PC-9 (cell line): ENCODE results near the gene TSHZ2. TPM values are rescaled to one million over a fixed set of nuclear protein-coding genes. Genes with fewer than 3 reads are reported as not detected.

Source experiments
- BruUV-seq: library from RNA; stranded (reverse); fragments of 400-500 nt; replicated peaks from 2 replicates; lab custom pipeline; 2021; lab: Mats Ljungman, UMichigan
- CTCF ChIA-PET: fragments of 300-600 bp; sonication (Branson Sonifier 250); formaldehyde crosslinking; loops from one replicate; lab custom pipeline; 2022; ENCODE audit warnings: antibody characterized with exemption; lab: Charles Lee
- POLR2A ChIA-PET: fragments of 300-600 bp; sonication (Branson Sonifier 250); formaldehyde crosslinking; loops from one replicate; lab custom pipeline; 2022; ENCODE audit warnings: antibody characterized with exemption; ENCODE audit not compliant: unreplicated experiment; lab: Charles Lee
- DNase-seq, 2 experiments: peaks; one replicate each; pipeline versions ENCODE4 v3.0.0 to v3.0.0-alpha.2; 2015 to 2022; ENCODE audit warnings: mixed read lengths in 1 of 2
- H2AFZ ChIP-seq: fragments of 200-600 bp; sonication (generic); 2 replicates; pipeline ENCODE4 v1.8.1; 2017; ENCODE audit warnings: antibody characterized with exemption
- H3F3A ChIP-seq: fragments of 200-600 bp; sonication (generic); 2 replicates; pipeline ENCODE4 v1.8.1; 2017; ENCODE audit warnings: antibody characterized with exemption, mild to moderate bottlenecking, low read depth; ENCODE audit not compliant: insufficient read depth
- H3K27ac ChIP-seq: fragments of 200-600 bp; sonication (generic); 2 replicates; pipeline ENCODE4 v1.6.1; 2016; ENCODE audit warnings: mixed run types
- H3K27me3 ChIP-seq: fragments of 200-600 bp; sonication (generic); 2 replicates; pipeline ENCODE4 v1.6.1; 2016; ENCODE audit warnings: low read depth, mixed run types; ENCODE audit not compliant: insufficient read depth
- H3K36me3 ChIP-seq: fragments of 200-600 bp; sonication (generic); 2 replicates; pipeline ENCODE4 v1.6.1; 2016; ENCODE audit warnings: low read depth, mixed run types
- H3K4me1 ChIP-seq: fragments of 200-600 bp; sonication (generic); replicated peaks from 2 replicates; pipeline ENCODE4 v1.6.1; 2016; ENCODE audit warnings: mixed run types; ENCODE audit not compliant: insufficient read depth
- H3K4me2 ChIP-seq: fragments of 200-600 bp; sonication (generic); 2 replicates; pipeline ENCODE4 v1.6.1; 2017; ENCODE audit warnings: mixed run types
- H3K4me3 ChIP-seq: fragments of 200-600 bp; sonication (generic); 2 replicates; pipeline ENCODE4 v1.6.1; 2016; ENCODE audit warnings: mixed run types
- H3K79me2 ChIP-seq: fragments of 200-600 bp; sonication (generic); 2 replicates; pipeline ENCODE4 v1.6.1; 2017; ENCODE audit warnings: low read depth, mixed run types
- H3K9me2 ChIP-seq: fragments of 200-600 bp; sonication (generic); 2 replicates; pipeline ENCODE4 v1.8.1; 2017; ENCODE audit warnings: mild to moderate bottlenecking; ENCODE audit not compliant: insufficient read depth
- H3K9me3 ChIP-seq: fragments of 200-600 bp; sonication (generic); 2 replicates; pipeline ENCODE4 v1.8.1; 2016; ENCODE audit warnings: low read depth; ENCODE audit not compliant: insufficient read depth
- H4K20me1 ChIP-seq: fragments of 200-600 bp; sonication (generic); 2 replicates; pipeline ENCODE4 v1.8.1; 2017; ENCODE audit not compliant: insufficient read depth
- CTCF ChIP-seq: fragments of 200-600 bp; sonication (generic); conservative IDR thresholded peaks from 2 replicates; pipeline ENCODE4 v1.6.1; 2017; ENCODE audit warnings: mixed run types, antibody characterized with exemption, mild to moderate bottlenecking, moderate library complexity
- EZH2 ChIP-seq: fragments of 200-600 bp; sonication (generic); IDR thresholded peaks from 2 replicates; pipeline ENCODE4 v1.8.0; 2017; ENCODE audit warnings: antibody characterized with exemption, low read depth
- intact Hi-C: fragments of 100-400 bp; cut with micrococcal nuclease; formaldehyde crosslinking; loops from one replicate; pipeline ENCODE4 v1.10.0; 2022; ENCODE audit not compliant: unreplicated experiment
- total RNA-seq: library from RNA; stranded (reverse); gene quantifications from 2 replicates; pipeline ENCODE4 v1.2.3, GENCODE V29; 2021

Gene TSHZ2
- total RNA-seq, 1 experiment from 2014 or later, result not detected

GRCh38 chr20:53034899-53035298, 62.7 kb downstream of the TSHZ2 start:
- intact Hi-C loops, result no loop called here
- Histone ChIP-seq H3K36me3 (no peaks in the 10 kb centered on the region), H3K4me2 (no peak overlapping the region), H4K20me1 (no peaks in the 10 kb centered on the region), H3F3A (no peaks in the 10 kb centered on the region), H3K79me2 (no peaks in the 10 kb centered on the region), H3K4me1 (no peaks in the 10 kb centered on the region), H3K27me3 (peaks cover 45% of the 10 kb centered on the region), H3K27ac (no peak overlapping the region), H2AFZ (no peak overlapping the region), H3K4me3 (no peak overlapping the region), H3K9me3 (no peaks in the 10 kb centered on the region), H3K9me2 (no peaks in the 10 kb centered on the region)
- ChIA-PET POLR2A (no interaction called here), CTCF (no interaction called here)
- no peak for DNase-seq
- TF ChIP-seq CTCF (no peak), EZH2 (no peak)
- BruUV-seq, result no TSS peak

GRCh38 chr20:53036992-53037391, 64.8 kb downstream of the TSHZ2 start:
- Histone ChIP-seq H3K4me1 (no peaks in the 10 kb centered on the region), H3K27ac (no peak overlapping the region), H3K4me3 (no peak overlapping the region), H3K79me2 (no peaks in the 10 kb centered on the region), H4K20me1 (no peaks in the 10 kb centered on the region), H3K36me3 (no peaks in the 10 kb centered on the region), H3K9me3 (no peaks in the 10 kb centered on the region), H2AFZ (no peak overlapping the region), H3K27me3 (peaks cover 28% of the 10 kb centered on the region), H3K4me2 (no peak overlapping the region), H3K9me2 (no peaks in the 10 kb centered on the region), H3F3A (no peaks in the 10 kb centered on the region)
- no peak for DNase-seq
- BruUV-seq, result no TSS peak
- intact Hi-C loops, result no loop called here
- ChIA-PET CTCF (no interaction called here), POLR2A (no interaction called here)
- no peak for TF ChIP-seq EZH2
- TF ChIP-seq CTCF, result no peak

- CTCF ChIA-PET, result no interaction called here
- no peak for TF ChIP-seq EZH2
- no peak for TF ChIP-seq CTCF
Observed at GRCh38 chr20:53037621-53038020, 65.5 kb downstream of the TSHZ2 start.

More at GRCh38 chr20:53037621-53038020, 65.5 kb downstream of the TSHZ2 start:
- Histone ChIP-seq H3K79me2 (no peaks in the 10 kb centered on the region), H3K27ac (no peak overlapping the region), H3K27me3 (peaks cover 28% of the 10 kb centered on the region), H2AFZ (no peak overlapping the region), H3F3A (no peaks in the 10 kb centered on the region), H3K4me2 (no peak overlapping the region), H3K36me3 (no peaks in the 10 kb centered on the region), H4K20me1 (no peaks in the 10 kb centered on the region), H3K4me3 (no peak overlapping the region), H3K9me3 (no peaks in the 10 kb centered on the region), H3K9me2 (no peaks in the 10 kb centered on the region), H3K4me1 (no peaks in the 10 kb centered on the region)
- no TSS peak for BruUV-seq
- intact Hi-C loops, result no loop called here
- POLR2A ChIA-PET, result no interaction called here
- no peak for DNase-seq
